LNCaP clone FGC (cell line): ENCODE data around the gene ING4.

Source experiments
- DNase-seq: peaks from one replicate; pipeline ENCODE4 v3.0.0-alpha.2; 2011; ENCODE audit warnings: low read depth
- H3K4me3 ChIP-seq: 2 replicates; pipeline ENCODE4 v1.5.1; 2011; ENCODE audit warnings: mild to moderate bottlenecking, low read depth, low read length, control low read depth
- TF ChIP-seq, protein P1 (sequence below): IDR thresholded peaks from 2 replicates; pipeline ENCODE4 v1.5.1; 2012; ENCODE audit warnings: mild to moderate bottlenecking; ENCODE audit not compliant: control insufficient read depth, insufficient read depth; ENCODE audit errors: extremely low read depth

Gene ING4

GRCh38 chr12:6693832-6694355, 31.0 kb upstream of the ING4 start:
- TF ChIP-seq, protein P1, sequence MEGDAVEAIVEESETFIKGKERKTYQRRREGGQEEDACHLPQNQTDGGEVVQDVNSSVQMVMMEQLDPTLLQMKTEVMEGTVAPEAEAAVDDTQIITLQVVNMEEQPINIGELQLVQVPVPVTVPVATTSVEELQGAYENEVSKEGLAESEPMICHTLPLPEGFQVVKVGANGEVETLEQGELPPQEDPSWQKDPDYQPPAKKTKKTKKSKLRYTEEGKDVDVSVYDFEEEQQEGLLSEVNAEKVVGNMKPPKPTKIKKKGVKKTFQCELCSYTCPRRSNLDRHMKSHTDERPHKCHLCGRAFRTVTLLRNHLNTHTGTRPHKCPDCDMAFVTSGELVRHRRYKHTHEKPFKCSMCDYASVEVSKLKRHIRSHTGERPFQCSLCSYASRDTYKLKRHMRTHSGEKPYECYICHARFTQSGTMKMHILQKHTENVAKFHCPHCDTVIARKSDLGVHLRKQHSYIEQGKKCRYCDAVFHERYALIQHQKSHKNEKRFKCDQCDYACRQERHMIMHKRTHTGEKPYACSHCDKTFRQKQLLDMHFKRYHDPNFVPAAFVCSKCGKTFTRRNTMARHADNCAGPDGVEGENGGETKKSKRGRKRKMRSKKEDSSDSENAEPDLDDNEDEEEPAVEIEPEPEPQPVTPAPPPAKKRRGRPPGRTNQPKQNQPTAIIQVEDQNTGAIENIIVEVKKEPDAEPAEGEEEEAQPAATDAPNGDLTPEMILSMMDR: no peak
- no peak for DNase-seq
- H3K4me3 ChIP-seq: no peak overlapping the region

DNA sequence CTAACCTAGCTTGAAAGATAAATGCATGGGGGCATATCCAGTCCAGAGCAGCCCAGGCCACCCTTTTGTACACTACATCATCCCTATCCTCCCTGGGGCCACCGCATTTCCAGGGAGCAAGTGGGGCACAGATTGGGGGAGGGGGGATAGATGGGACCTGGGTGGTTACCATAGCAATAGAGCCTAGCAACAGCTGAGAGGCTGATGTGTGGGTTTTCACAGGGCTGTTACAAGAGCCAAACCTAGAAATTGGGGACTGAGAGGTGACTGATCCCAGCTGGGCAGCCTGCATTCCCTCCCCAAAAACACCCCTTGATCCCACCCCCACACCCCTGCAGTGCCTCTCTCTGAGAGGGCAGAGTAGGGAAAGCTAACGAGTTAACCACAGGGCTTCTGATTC, 30.0 kb upstream of the ING4 start:
- TF ChIP-seq, protein P1: no peak
- no peak for DNase-seq
- H3K4me3 ChIP-seq: no peak overlapping the region

DNA sequence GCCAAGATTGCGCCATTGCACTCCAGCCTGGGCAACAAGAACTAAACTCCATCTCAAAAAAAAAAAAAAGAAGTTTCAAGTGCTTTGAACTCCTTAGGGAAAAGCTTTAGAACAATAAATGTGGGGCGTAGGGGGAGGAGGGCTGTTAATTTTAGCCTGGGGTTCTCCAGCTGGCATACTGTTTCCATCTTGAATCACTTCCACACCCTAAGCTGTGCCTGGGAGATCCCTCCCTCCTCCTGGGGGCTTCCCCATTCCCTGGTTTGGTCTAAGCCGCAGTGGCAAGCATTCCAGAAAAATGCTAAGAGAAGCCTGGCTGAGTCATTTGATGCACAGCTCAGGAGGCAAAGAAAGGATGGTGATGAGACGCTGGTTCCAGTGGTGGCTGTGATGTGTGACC, 28.6 kb upstream of the ING4 start:
- H3K4me3 ChIP-seq: no peak overlapping the region
- TF ChIP-seq, protein P1: no peak
- DNase-seq: no peak

GRCh38 chr12:6688999-6689882, 26.3 kb upstream of the ING4 start, which contains the start of gene ZNF384:
ZNF384 (minus strand) TSS chr12:6689375; CDS start chr12:6679520, 9,855 bp downstream.
- peak within 1 kb of the TSS; percentile 74 for H3K4me3 ChIP-seq
- TF ChIP-seq, protein P1: no peak
- DNase-seq: peak; percentile 98

GRCh38 chr12:6688543-6688998, 25.7 kb upstream of the ING4 start:
- peak overlapping the region; percentile 74 for H3K4me3 ChIP-seq
- no peak for DNase-seq
- TF ChIP-seq, protein P1: no peak

- no peak for DNase-seq
- TF ChIP-seq, protein P1: no peak
- no peak overlapping the region for H3K4me3 ChIP-seq
These were observed 22.9 kb upstream of the ING4 start for GRCh38 chr12:6685814-6686213.
